HCT116 (cell line): Measurements from ENCODE around the gene RANGRF. TPM values are rescaled to one million over a fixed set of nuclear protein-coding genes. Genes with fewer than 3 reads are reported as not detected.

ENCODE experiments used
- ATAC-seq: fragments of 200-7000 bp; cut with Tn5 transposase; 2 replicates; pipeline ENCODE4 v1.9.1; 2020; ENCODE audit warnings: mild to moderate bottlenecking, moderate library complexity
- BruUV-seq: library from RNA; stranded (reverse); fragments of 400-500 nt; replicated peaks from 2 replicates; lab custom pipeline; 2021; lab: Mats Ljungman, UMichigan
- CTCF ChIA-PET: fragments of 300-600 bp; sonication (Branson Sonifier 250); formaldehyde crosslinking; loops from one replicate; lab custom pipeline; 2021; ENCODE audit warnings: antibody characterized with exemption; lab: Charles Lee
- POLR2A ChIA-PET: fragments of 300-600, 350-600 bp; sonication (Branson Sonifier 250); formaldehyde crosslinking; loops from one replicate; lab custom pipeline; 2021; ENCODE audit warnings: antibody characterized with exemption; lab: Charles Lee
- RAD21 ChIA-PET, 2 experiments: fragments of 300-600 bp; sonication (Branson Sonifier 250); formaldehyde crosslinking; loops; one replicate each; lab custom pipeline; 2023; ENCODE audit warnings: low total read pairs in 2 of 2; ENCODE audit not compliant: uncharacterized antibody in 2 of 2, unreplicated experiment in 2 of 2, low non-redundant PET in 1 of 2; lab: Charles Lee
- DNase-seq: peaks from one replicate; pipeline ENCODE4 v3.0.0-alpha.2; 2010; ENCODE audit warnings: low read depth, low spot score
- H2AFZ ChIP-seq: fragments of 200-600 bp; shearing (Covaris generic), sonication (generic); 2 replicates; pipeline ENCODE4 v1.6.1; 2017; ENCODE audit warnings: low read depth, mixed run types, mixed read lengths, antibody characterized with exemption, low read length; ENCODE audit not compliant: poor library complexity, severe bottlenecking
- H3K27ac ChIP-seq: 2 replicates; pipeline ENCODE4 v1.5.1; 2012; ENCODE audit warnings: low read depth, low read length
- H3K27me3 ChIP-seq: fragments of 200-600 bp; sonication (generic); 2 replicates; pipeline ENCODE4 v1.6.1; 2016; ENCODE audit warnings: mixed run types, low read length, mixed read lengths; ENCODE audit not compliant: insufficient read depth
- H3K36me3 ChIP-seq, 2 experiments: fragments of 200-500 bp in 1 of 2; fragments of 200-600 bp in 1 of 2; sonication (Bioruptor generic) in 1 of 2; sonication (generic) in 1 of 2; 2 replicates each; pipeline versions ENCODE4 v1.5.1 to v1.6.1; 2014 to 2016; ENCODE audit warnings: low read length in 2 of 2, inconsistent platforms in 1 of 2, mixed read lengths in 1 of 2, mixed run types in 1 of 2; ENCODE audit not compliant: insufficient read depth in 2 of 2, control insufficient read depth in 1 of 2
- H3K4me1 ChIP-seq, 2 experiments: fragments of 200-600 bp in 1 of 2; sonication (generic) in 1 of 2; 2 replicates each; pipeline versions ENCODE4 v1.5.1 to v1.6.1; 2012 to 2017; ENCODE audit warnings: low read length in 2 of 2, inconsistent platforms in 1 of 2, mild to moderate bottlenecking in 1 of 2, mixed read lengths in 1 of 2, mixed run types in 1 of 2, moderate library complexity in 1 of 2; ENCODE audit not compliant: insufficient read depth in 2 of 2, control insufficient read depth in 1 of 2
- H3K4me2 ChIP-seq: fragments of 200-600 bp; sonication (generic); 2 replicates; pipeline ENCODE4 v1.6.1; 2017; ENCODE audit warnings: mixed run types, low read length, mixed read lengths
- H3K4me3 ChIP-seq, 2 experiments: fragments of 200-600 bp in 1 of 2; sonication (generic) in 1 of 2; replicated peaks in 1 of 2; 2 replicates each; pipeline ENCODE4 v1.5.1; 2011 to 2016; ENCODE audit warnings: low read length in 2 of 2, control low read depth in 1 of 2, low read depth in 1 of 2, mild to moderate bottlenecking in 1 of 2, mixed read lengths in 1 of 2, mixed run types in 1 of 2
- H3K79me2 ChIP-seq: fragments of 200-600 bp; sonication (generic); 2 replicates; pipeline ENCODE4 v1.6.1; 2017; ENCODE audit warnings: mild to moderate bottlenecking, mixed run types, low read length, moderate library complexity, mixed read lengths; ENCODE audit not compliant: insufficient read depth
- H3K9ac ChIP-seq: fragments of 200-600 bp; sonication (generic); 2 replicates; pipeline ENCODE4 v1.6.1; 2016; ENCODE audit warnings: low read length, mixed read lengths
- H3K9me2 ChIP-seq: fragments of 200-600 bp; sonication (generic), shearing (Covaris generic); 2 replicates; pipeline ENCODE4 v1.6.1; 2017; ENCODE audit warnings: mixed run types, mild to moderate bottlenecking, moderate library complexity; ENCODE audit not compliant: insufficient read depth
- H3K9me3 ChIP-seq, 2 experiments: fragments of 200-500 bp in 1 of 2; fragments of 200-600 bp in 1 of 2; sonication (Bioruptor generic) in 1 of 2; sonication (generic) in 1 of 2; 2 replicates each; pipeline ENCODE4 v1.6.1; 2014 to 2017; ENCODE audit warnings: low read length in 2 of 2, mixed read lengths in 2 of 2, inconsistent platforms in 1 of 2, low read depth in 1 of 2, mild to moderate bottlenecking in 1 of 2, mixed run types in 1 of 2, moderate library complexity in 1 of 2; ENCODE audit not compliant: control insufficient read depth in 1 of 2, insufficient read depth in 1 of 2
- H4K20me1 ChIP-seq: fragments of 200-600 bp; sonication (generic), shearing (Covaris generic); 2 replicates; pipeline ENCODE4 v1.6.1; 2017; ENCODE audit warnings: mixed run types, mild to moderate bottlenecking, moderate library complexity; ENCODE audit not compliant: insufficient read depth
- CBX3 ChIP-seq: IDR thresholded peaks from 2 replicates; pipeline ENCODE4 v1.6.1; 2012; ENCODE audit warnings: low read depth
- CEBPB ChIP-seq: IDR thresholded peaks from 2 replicates; pipeline ENCODE4 v1.6.1; 2012; ENCODE audit warnings: low read depth
- ELF1 ChIP-seq: IDR thresholded peaks from 2 replicates; pipeline ENCODE4 v1.6.1; 2012; ENCODE audit warnings: low read depth, borderline replicate concordance
- EZH2 ChIP-seq: fragments of 200-600 bp; sonication (generic); IDR thresholded peaks from 2 replicates; pipeline ENCODE4 v1.6.1; 2017; ENCODE audit warnings: antibody characterized with exemption, mixed run types
- EZH2phosphoT487 ChIP-seq: fragments of 200-600 bp; IDR thresholded peaks from 2 replicates; pipeline ENCODE4 v1.6.1; 2018; ENCODE audit warnings: antibody characterized with exemption, borderline replicate concordance
- JUND ChIP-seq: IDR thresholded peaks from 2 replicates; pipeline ENCODE4 v1.6.1; 2012
- POLR2AphosphoS5 ChIP-seq: IDR thresholded peaks from 2 replicates; pipeline ENCODE4 v1.6.1; 2011; ENCODE audit warnings: mild to moderate bottlenecking, low read depth, low read length, moderate library complexity
- RAD21 ChIP-seq: IDR thresholded peaks from 2 replicates; pipeline ENCODE4 v1.6.1; 2012; ENCODE audit warnings: low read depth, mild to moderate bottlenecking
- SP1 ChIP-seq: IDR thresholded peaks from 2 replicates; pipeline ENCODE4 v1.6.1; 2012; ENCODE audit warnings: low read depth
- SRF ChIP-seq: IDR thresholded peaks from 2 replicates; pipeline ENCODE4 v1.6.1; 2012; ENCODE audit warnings: low read depth
- TCF7L2 ChIP-seq: IDR thresholded peaks from 2 replicates; pipeline ENCODE4 v1.7.0; 2011; ENCODE audit warnings: borderline replicate concordance, inconsistent platforms; ENCODE audit not compliant: insufficient read depth, insufficient read length; ENCODE audit errors: extremely low read depth
- ZBTB33 ChIP-seq: IDR thresholded peaks from 2 replicates; pipeline ENCODE4 v1.6.1; 2011; ENCODE audit warnings: mild to moderate bottlenecking, low read length, moderate library complexity; ENCODE audit not compliant: insufficient replicate concordance; ENCODE audit errors: extremely low read depth
- ZFX ChIP-seq: fragments of 450-650 bp; IDR thresholded peaks from 2 replicates; pipeline ENCODE4 v1.6.1; 2017
- ZNF274 ChIP-seq: fragments of 200-500 bp; sonication (Bioruptor generic); IDR thresholded peaks from 2 replicates; pipeline ENCODE4 v1.6.1; 2014; ENCODE audit warnings: mild to moderate bottlenecking, low read depth, low read length, inconsistent platforms
- intact Hi-C: fragments of 100-400 bp; cut with micrococcal nuclease; formaldehyde crosslinking; loops from 2 replicates; pipeline ENCODE4 v1.10.0; 2022
- total RNA-seq: library from RNA; stranded (reverse); gene quantifications from one replicate; pipeline ENCODE4 v1.2.1, GENCODE V29; 2021; ENCODE audit not compliant: unreplicated experiment
- TF ChIP-seq, protein P1 (sequence below): IDR thresholded peaks from 2 replicates; pipeline ENCODE4 v1.6.1; 2012
- TF ChIP-seq, protein P2 (sequence below), 3 experiments: fragments of 200-600 bp in 1 of 3; sonication (generic) in 1 of 3; IDR thresholded peaks in 2 of 3; conservative IDR thresholded peaks in 1 of 3; 2 replicates each; pipeline ENCODE4 v1.5.1; 2012 to 2017; ENCODE audit warnings: low read depth in 2 of 3, low read length in 2 of 3, antibody characterized with exemption in 1 of 3, borderline replicate concordance in 1 of 3, control low read depth in 1 of 3, mild to moderate bottlenecking in 1 of 3, mixed read lengths in 1 of 3, mixed run types in 1 of 3, moderate library complexity in 1 of 3; ENCODE audit not compliant: insufficient read depth in 1 of 3
- TF ChIP-seq, protein P3 (sequence below): IDR thresholded peaks from 2 replicates; pipeline ENCODE4 v1.6.1; 2012

Gene RANGRF
- total RNA-seq, 1 experiment from 2014 or later, result 33.2 TPM

GRCh38 chr17:8253801-8254200 lies 34.7 kb upstream of the RANGRF start:
- ChIA-PET CTCF (no interaction called here), POLR2A (no interaction called here), RAD21 (no interaction called here)
- peaks cover 8 to 11% of the 10 kb centered on the region in 2 experiments; a peak in 3 of 4 replicates for H3K4me1 ChIP-seq
- BruUV-seq, result no TSS peak
- H2AFZ ChIP-seq, result no peak overlapping the region
- no peak overlapping the region for H3K4me3 ChIP-seq
- peak; percentile 24; the same call in 1 of the 2 replicates for ATAC-seq
- H4K20me1 ChIP-seq, result no peaks in the 10 kb centered on the region
- no peaks in the 10 kb centered on the region for H3K9me3 ChIP-seq
- DNase-seq, result peak; percentile 13
- no peak overlapping the region for H3K9ac ChIP-seq
- peaks cover 18 to 36% of the 10 kb centered on the region in 2 experiments; a peak in 3 of 4 replicates for H3K36me3 ChIP-seq
- H3K79me2 ChIP-seq, result peaks cover 64% of the 10 kb centered on the region
- no peaks in the 10 kb centered on the region for H3K9me2 ChIP-seq
- H3K27me3 ChIP-seq, result no peaks in the 10 kb centered on the region
- intact Hi-C loops, result loop anchor here (1.0 to 5.0 kb wide), 2 partner anchors 34 to 46 kb away; partner anchors contain the start of gene RANGRF
- H3K4me2 ChIP-seq, result no peak overlapping the region
- TF ChIP-seq POLR2AphosphoS5 (no peak), ZBTB33 (no peak), EZH2phosphoT487 (no peak), JUND (no peak), ZFX (no peak), RAD21 (peak; percentile 44), TCF7L2 (no peak), SP1 (no peak), ZNF274 (no peak), SRF (no peak), ELF1 (no peak), EZH2 (no peak), CEBPB (no peak), CBX3 (no peak)
- TF ChIP-seq, protein P1, sequence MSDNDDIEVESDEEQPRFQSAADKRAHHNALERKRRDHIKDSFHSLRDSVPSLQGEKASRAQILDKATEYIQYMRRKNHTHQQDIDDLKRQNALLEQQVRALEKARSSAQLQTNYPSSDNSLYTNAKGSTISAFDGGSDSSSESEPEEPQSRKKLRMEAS, result no peak
- TF ChIP-seq, protein P2, sequence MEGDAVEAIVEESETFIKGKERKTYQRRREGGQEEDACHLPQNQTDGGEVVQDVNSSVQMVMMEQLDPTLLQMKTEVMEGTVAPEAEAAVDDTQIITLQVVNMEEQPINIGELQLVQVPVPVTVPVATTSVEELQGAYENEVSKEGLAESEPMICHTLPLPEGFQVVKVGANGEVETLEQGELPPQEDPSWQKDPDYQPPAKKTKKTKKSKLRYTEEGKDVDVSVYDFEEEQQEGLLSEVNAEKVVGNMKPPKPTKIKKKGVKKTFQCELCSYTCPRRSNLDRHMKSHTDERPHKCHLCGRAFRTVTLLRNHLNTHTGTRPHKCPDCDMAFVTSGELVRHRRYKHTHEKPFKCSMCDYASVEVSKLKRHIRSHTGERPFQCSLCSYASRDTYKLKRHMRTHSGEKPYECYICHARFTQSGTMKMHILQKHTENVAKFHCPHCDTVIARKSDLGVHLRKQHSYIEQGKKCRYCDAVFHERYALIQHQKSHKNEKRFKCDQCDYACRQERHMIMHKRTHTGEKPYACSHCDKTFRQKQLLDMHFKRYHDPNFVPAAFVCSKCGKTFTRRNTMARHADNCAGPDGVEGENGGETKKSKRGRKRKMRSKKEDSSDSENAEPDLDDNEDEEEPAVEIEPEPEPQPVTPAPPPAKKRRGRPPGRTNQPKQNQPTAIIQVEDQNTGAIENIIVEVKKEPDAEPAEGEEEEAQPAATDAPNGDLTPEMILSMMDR (IDR thresholded peaks at IDR 0.05 in 2 of 3, conservative IDR thresholded peaks at IDR 0.05 in 1 of 3; ENCODE audit: borderline replicate concordance in 1 of 3, insufficient read depth in 1 of 3, low read depth in 2 of 3, low read length in 2 of 3), result peak in 2 of 3 experiments; percentile 27 to 40; a peak in 3 of 6 replicates
- TF ChIP-seq, protein P3, sequence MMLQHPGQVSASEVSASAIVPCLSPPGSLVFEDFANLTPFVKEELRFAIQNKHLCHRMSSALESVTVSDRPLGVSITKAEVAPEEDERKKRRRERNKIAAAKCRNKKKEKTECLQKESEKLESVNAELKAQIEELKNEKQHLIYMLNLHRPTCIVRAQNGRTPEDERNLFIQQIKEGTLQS, result no peak
- no peak overlapping the region for H3K27ac ChIP-seq
